GM23248 (cell line): ENCODE measurements around the gene YOD1.

Experiments
- EZH2 ChIP-seq: fragments of 200-600 bp; sonication (generic); IDR thresholded peaks from 2 replicates; pipeline ENCODE4 v1.6.1; 2018; ENCODE audit warnings: antibody characterized with exemption, mild to moderate bottlenecking; ENCODE audit not compliant: insufficient read depth, poor library complexity, severe bottlenecking
- EZH2phosphoT487 ChIP-seq: fragments of 200-600 bp; sonication (generic); IDR thresholded peaks from 2 replicates; pipeline ENCODE4 v1.6.1; 2018; ENCODE audit warnings: antibody characterized with exemption, moderate library complexity, mild to moderate bottlenecking, low read depth; ENCODE audit not compliant: insufficient read depth

- no peak for TF ChIP-seq EZH2phosphoT487
- no peak for TF ChIP-seq EZH2
Measured at GRCh38 chr1:207055386-207056001, 4.5 kb upstream of the YOD1 start.
